Urinary bladder (tissue), 4 donors: Measurements from ENCODE around the gene TRIM40. TPM values are rescaled to one million over a fixed set of nuclear protein-coding genes. Genes with fewer than 3 reads are reported as not detected.

Source experiments
- DNase-seq: peaks from one replicate; pipeline ENCODE4 v3.0.0-alpha.2; 2015; ENCODE audit errors: extremely low spot score
- H3K27ac ChIP-seq: one replicate; pipeline ENCODE4 v1.5.1; 2013; ENCODE audit warnings: low read depth, mild to moderate bottlenecking, moderate library complexity
- H3K36me3 ChIP-seq: one replicate; pipeline ENCODE4 v1.6.1; 2013; ENCODE audit warnings: mild to moderate bottlenecking, moderate library complexity; ENCODE audit not compliant: insufficient read depth
- H3K4me1 ChIP-seq: one replicate; pipeline ENCODE4 v1.6.1; 2013; ENCODE audit warnings: mild to moderate bottlenecking, moderate library complexity; ENCODE audit not compliant: insufficient read depth
- H3K4me3 ChIP-seq: one replicate; pipeline ENCODE4 v1.5.1; 2013; ENCODE audit warnings: low read depth, low read length
- WGBS: extraction: QIAGEN DNeasy Blood & Tissue Kit; methylation state at CpG from one replicate; pipeline ENCODE4 v1.1.7; 2013; 5-methylcytosine and 5-hydroxymethylcytosine counted together
- polyA plus RNA-seq: library from polyadenylated mRNA; stranded (reverse); fragments of 200-250 nt; gene quantifications from one replicate; pipeline ENCODE4 v1.2.3, GENCODE V29; 2013
- total RNA-seq: library from RNA; depleted of rRNA; stranded (reverse); fragments of >200 nt; gene quantifications from one replicate; pipeline ENCODE4 v1.2.3, GENCODE V29; 2014
- donor health status: healthy with polysubstance abuse.
- donor health status: healthy.

Gene TRIM40
- total and polyA plus RNA-seq, 2 donors: not detected

DNA sequence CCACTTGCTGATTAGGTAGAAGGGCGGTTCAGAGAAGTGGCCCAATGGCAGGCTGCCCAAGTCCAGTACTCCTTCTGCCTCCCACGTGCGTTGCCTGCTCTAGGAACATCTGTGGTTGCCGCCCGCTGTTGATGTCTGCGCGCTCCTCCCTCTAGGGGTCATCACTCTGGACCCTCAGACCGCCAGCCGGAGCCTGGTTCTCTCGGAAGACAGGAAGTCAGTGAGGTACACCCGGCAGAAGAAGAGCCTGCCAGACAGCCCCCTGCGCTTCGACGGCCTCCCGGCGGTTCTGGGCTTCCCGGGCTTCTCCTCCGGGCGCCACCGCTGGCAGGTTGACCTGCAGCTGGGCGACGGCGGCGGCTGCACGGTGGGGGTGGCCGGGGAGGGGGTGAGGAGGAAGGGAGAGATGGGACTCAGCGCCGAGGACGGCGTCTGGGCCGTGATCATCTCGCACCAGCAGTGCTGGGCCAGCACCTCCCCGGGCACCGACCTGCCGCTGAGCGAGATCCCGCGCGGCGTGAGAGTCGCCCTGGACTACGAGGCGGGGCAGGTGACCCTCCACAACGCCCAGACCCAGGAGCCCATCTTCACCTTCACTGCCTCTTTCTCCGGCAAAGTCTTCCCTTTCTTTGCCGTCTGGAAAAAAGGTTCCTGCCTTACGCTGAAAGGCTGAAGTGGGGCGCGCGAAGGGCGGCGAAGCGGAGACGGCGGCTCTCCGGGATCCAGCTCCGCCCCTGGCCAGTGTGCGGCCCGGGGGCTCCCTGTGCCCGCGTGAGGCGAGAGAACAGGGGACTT is 35.9 kb downstream of the TRIM40 start:
- Histone ChIP-seq H3K4me3 (no peak overlapping the region), H3K4me1 (no peaks in the 10 kb centered on the region), H3K27ac (no peak overlapping the region), H3K36me3 (no peaks in the 10 kb centered on the region)
- WGBS: 2% methylated on average over 62 of the region's 62 CpGs
- DNase-seq: no peak

- no peak overlapping the region for H3K27ac ChIP-seq
- 82% methylated on average over 4 of the region's 4 CpGs for WGBS
Measured at GRCh38 chr6:30172681-30173080, 36.7 kb downstream of the TRIM40 start.

DNA sequence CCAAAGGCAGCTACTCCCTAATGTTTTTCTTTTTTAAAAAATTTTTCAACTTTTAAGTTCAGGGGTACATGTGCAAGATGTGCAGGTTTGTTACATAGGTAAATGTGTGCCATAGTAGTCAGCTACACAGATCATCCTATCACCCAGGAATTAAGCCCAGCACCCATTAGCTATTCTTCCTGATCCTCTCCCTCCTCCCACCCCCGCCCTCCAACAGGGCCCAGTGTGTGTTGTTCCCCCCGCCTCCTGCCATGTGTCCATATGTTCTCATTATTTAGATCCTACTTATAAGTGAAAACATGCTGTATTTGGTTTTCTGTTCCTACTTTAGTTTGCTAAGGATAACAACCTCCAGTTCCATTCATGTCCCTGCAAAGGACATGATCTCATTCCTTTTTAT is 39.8 kb downstream of the TRIM40 start:
- H3K36me3 ChIP-seq: no peaks in the 10 kb centered on the region
- 73% methylated on average over 2 of the region's 2 CpGs for WGBS
- DNase-seq: no peak
- no peaks in the 10 kb centered on the region for H3K4me1 ChIP-seq
- no peak overlapping the region for H3K27ac ChIP-seq
- H3K4me3 ChIP-seq: no peak overlapping the region

More at GRCh38 chr6:30172681-30173080, 36.7 kb downstream of the TRIM40 start:
- H3K36me3 ChIP-seq: no peaks in the 10 kb centered on the region
- DNase-seq: no peak
- no peaks in the 10 kb centered on the region for H3K4me1 ChIP-seq
- H3K4me3 ChIP-seq: no peak overlapping the region

DNA sequence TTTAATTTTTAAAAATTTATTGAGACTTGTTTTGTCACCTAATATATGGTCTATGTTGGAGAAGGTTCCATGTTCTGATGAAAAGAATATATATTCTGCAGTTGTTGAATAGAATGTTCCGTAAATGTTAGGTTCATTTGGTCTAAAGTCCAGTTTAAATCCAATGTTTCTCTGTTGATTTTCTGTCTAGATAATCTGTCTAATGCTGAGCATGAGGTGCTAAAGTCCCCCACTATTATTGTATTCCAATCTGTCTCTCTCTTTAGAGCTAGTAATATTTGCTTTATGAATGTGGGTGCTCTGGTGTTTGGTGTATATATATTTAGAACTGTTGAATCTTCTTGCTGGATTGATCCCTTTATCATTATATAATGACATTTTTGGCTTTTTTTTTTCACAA is 42.9 kb downstream of the TRIM40 start:
- 47% methylated on average over 1 of the region's 1 CpG for WGBS
- H3K27ac ChIP-seq: no peak overlapping the region
- no peak for DNase-seq
- no peaks in the 10 kb centered on the region for H3K4me1 ChIP-seq
- H3K4me3 ChIP-seq: no peak overlapping the region
- no peaks in the 10 kb centered on the region for H3K36me3 ChIP-seq

DNA sequence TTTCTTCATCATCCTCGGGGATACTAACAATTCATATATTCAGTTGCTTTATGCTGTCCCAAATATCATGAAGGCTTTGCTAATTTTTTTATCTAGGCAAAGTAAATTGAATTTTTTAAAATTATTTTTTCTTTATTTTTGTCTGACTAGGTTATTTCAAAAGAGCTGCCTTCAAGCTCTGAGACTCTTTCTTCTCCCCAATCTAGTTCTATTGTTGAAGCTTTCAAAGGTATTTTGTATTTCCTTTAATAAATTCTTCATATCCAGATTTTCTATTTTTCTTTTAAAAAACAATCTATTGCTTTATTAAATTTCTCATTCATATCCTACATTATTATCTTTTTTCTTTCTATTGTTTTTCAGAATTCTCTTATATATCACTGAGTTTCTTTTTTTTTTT is 44.2 kb downstream of the TRIM40 start:
- 93% methylated on average over 1 of the region's 1 CpG for WGBS
- H3K36me3 ChIP-seq: no peaks in the 10 kb centered on the region
- no peak overlapping the region for H3K27ac ChIP-seq
- H3K4me1 ChIP-seq: no peaks in the 10 kb centered on the region
- DNase-seq: no peak
- no peak overlapping the region for H3K4me3 ChIP-seq

- no peak overlapping the region for H3K27ac ChIP-seq
- 93% methylated on average over 5 of the region's 5 CpGs for WGBS
- no peak for DNase-seq
- no peaks in the 10 kb centered on the region for H3K4me1 ChIP-seq
- no peaks in the 10 kb centered on the region for H3K36me3 ChIP-seq
- no peak overlapping the region for H3K4me3 ChIP-seq
Measured at GRCh38 chr6:30184417-30185031, 48.6 kb downstream of the TRIM40 start.

DNA sequence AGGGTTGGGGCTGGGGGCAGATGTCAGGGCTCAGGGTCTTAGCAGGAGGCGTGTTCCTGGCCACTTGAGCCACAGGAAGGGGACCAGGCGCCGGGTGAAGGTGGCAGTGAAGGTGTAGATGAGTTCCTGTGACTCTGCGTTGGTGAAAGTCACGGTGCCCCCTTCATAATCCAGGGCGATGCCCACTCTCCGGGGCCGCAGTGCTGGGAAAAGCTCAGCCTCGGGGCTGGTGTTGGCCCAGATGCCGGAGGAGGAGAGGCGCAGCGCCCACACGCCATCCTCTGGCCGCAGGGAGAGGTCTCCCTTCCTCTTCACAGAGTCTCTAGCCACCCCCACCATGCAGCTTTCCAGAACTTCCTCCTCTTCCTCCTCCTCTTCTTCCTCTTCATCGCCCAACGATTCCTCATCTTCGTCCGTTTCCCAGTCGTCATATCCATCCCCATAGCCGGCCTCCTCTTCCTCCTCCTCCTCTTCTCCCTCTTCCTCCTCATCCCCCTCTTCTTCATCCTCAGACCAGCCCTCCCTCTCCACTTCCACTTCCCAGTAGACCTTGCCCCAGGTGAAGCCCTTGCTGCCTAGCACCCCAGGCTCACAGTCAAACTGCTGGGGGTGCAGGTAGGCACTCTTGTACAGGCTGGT is 50.0 kb downstream of the TRIM40 start:
- Histone ChIP-seq H3K27ac (no peak overlapping the region), H3K36me3 (no peaks in the 10 kb centered on the region), H3K4me1 (no peaks in the 10 kb centered on the region), H3K4me3 (no peak overlapping the region)
- 94% methylated on average over 20 of the region's 20 CpGs for WGBS
- DNase-seq: no peak

DNA sequence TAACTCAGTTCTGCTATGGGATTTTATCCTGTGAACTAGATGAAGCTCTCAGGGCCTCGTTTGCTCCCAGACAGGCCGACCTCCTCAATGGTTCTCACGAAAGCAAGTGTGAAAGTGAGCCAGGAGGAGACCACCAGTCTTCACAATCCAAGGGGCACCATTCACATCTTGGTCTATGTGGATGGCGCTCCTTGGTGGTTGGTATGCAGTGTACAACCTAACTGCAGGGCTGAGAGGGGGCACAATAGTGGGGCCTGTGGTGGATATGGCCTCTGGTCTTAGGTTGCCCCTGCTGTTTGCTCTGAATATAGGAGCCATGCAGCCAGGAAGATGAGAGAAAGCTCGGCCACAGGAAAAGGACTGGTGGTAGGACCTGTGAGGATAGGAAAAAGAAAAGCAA is 52.6 kb downstream of the TRIM40 start:
- no peaks in the 10 kb centered on the region for H3K36me3 ChIP-seq
- 96% methylated on average over 5 of the region's 5 CpGs for WGBS
- DNase-seq: no peak

DNA sequence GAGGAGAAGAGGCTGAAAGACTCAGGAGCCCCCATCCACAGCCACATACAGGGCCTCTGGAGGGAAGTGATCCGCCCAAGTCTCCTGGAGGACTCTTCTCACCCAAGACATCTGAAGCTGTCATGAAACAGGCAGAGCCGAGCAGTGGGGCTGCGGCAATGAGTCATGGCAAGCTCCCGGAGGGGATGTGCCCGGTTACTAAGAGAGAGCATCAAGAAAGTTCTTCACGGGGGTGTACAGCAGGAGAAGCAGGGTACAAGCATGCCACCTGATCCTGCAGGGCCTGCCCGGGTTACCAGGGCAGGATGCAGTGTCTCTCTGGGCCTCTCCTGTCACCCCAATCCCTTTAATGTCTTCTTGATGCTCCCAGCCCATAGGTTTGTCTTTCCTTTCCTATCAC is 56.1 kb downstream of the TRIM40 start:
- Histone ChIP-seq H3K36me3 (peaks cover 4% of the 10 kb centered on the region), H3K4me3 (no peak overlapping the region), H3K4me1 (no peaks in the 10 kb centered on the region), H3K27ac (no peak overlapping the region)
- 89% methylated on average over 7 of the region's 7 CpGs for WGBS
- no peak for DNase-seq

More for the DNA sequence above, 52.6 kb downstream of the TRIM40 start:
- Histone ChIP-seq H3K4me3 (no peak overlapping the region), H3K27ac (no peak overlapping the region), H3K4me1 (no peaks in the 10 kb centered on the region)

GRCh38 chr6:30194797-30195690 is 59.1 kb downstream of the TRIM40 start:
- 90% methylated on average over 8 of the region's 8 CpGs for WGBS
- Histone ChIP-seq H3K27ac (no peak overlapping the region), H3K4me3 (no peak overlapping the region), H3K4me1 (no peaks in the 10 kb centered on the region), H3K36me3 (peaks cover 6% of the 10 kb centered on the region)
- DNase-seq: no peak

- Histone ChIP-seq H3K27ac (no peak overlapping the region), H3K4me1 (no peaks in the 10 kb centered on the region), H3K36me3 (peaks cover 6% of the 10 kb centered on the region), H3K4me3 (no peak overlapping the region)
- 89% methylated on average over 1 of the region's 1 CpG for WGBS
- DNase-seq: no peak
Measured at GRCh38 chr6:30195951-30196350, 60.0 kb downstream of the TRIM40 start.

GRCh38 chr6:30196376-30196775 is 60.4 kb downstream of the TRIM40 start:
- Histone ChIP-seq H3K4me3 (no peak overlapping the region), H3K27ac (no peak overlapping the region), H3K4me1 (no peaks in the 10 kb centered on the region), H3K36me3 (peaks cover 6% of the 10 kb centered on the region)
- no peak for DNase-seq
- 95% methylated on average over 12 of the region's 12 CpGs for WGBS
